ENCODE data around the gene CLSTN2.

CLSTN2 gene

GRCh38 chr3:140530603-140531002 lies 595.6 kb downstream of the CLSTN2 start:
- DNase-seq = no peak

GRCh38 chr3:140532793-140533330 lies 597.9 kb downstream of the CLSTN2 start:
- DNase-seq = no peak

- no peak for DNase-seq
Measured at GRCh38 chr3:140536926-140537726, 602.1 kb downstream of the CLSTN2 start.

DNA sequence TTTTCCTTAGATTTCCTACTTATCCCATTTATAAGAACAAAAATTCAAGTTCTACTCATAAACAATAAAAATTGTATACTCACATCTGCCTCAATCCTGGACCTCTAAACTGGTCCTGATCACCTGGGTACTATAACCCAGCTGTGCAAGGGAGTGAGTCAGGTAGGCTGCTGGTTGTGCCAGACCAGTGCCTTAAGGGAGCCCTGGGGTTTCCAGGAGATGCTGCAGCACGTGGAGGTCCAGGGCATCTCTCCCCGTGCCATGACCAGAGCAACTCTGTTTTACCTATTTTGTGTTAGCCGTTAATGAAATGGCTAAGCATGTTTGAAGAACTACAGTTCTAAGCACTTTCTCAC lies 602.7 kb downstream of the CLSTN2 start:
- no peak for DNase-seq

DNA sequence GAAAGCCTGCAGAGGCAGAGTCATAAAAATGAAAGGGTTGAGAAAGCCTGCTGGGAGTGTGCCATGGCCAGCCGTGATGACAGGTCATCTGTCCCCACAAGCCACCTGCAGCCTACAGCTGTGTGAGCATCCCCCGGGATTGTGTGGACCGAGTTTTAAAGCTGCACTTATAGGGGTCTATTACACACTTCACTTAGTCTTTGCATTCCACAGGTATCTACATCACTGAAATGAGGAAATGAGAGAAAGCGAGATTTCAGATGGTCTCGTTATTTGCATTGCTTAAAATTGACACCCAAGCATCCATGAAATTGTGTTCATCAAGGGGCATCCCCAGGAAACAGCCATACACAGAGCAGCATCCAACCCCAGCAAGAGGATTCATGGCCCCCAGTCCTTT lies 605.3 kb downstream of the CLSTN2 start:
- no peak for DNase-seq

DNA sequence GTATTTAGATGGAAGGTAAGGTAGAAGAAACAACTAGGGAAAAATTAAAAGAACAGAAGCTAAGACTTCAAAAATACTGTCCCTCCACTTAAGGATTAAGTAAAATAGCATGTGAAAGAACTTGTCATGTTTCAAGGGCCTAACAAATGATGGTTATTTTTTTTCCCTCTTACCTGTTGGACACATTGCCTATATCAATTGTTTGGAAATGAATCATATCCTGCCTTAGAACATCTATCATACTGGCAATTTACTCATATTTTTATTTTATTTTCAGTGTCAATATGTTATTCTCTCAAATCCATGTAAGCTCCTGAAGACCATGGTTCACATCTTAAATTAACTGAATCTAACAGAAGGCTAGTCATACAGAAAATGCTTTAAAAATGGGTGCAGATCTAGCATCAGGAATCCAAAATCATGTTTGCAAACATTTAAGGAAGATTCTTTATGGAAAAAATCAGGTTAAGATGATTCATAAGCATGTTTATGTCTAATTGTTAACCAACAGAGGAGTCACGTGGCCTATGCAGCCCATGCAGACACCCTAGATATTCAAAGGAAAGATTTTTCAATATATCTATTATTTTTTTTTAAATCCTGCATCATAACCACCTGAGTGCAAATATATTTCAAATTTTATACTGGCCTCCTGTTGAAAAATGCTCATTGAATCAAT lies 607.1 kb downstream of the CLSTN2 start:
- no peak for DNase-seq

DNA sequence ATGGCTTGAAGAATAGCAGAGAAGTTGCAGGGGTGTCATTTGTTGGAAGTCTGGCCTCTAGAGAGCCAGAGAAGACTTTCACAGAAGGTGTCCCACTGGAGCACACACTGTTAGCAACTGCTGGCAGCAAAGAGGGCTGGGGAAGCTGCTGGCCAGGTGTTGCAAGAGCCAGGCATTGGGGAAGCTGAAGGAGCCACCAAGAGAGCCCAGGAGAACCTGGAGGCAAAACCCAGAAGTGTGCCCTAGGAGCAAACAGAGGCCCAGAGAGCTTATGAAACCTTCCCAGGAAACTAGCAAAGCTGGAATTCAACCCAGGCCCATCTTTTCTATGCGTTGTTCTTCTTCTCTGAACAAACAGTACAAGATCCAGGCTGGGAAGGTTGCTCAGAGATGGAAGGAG lies 610.2 kb downstream of the CLSTN2 start:
- DNase-seq = no peak

GRCh38 chr3:140545756-140546155 lies 610.8 kb downstream of the CLSTN2 start:
- no peak for DNase-seq

DNA sequence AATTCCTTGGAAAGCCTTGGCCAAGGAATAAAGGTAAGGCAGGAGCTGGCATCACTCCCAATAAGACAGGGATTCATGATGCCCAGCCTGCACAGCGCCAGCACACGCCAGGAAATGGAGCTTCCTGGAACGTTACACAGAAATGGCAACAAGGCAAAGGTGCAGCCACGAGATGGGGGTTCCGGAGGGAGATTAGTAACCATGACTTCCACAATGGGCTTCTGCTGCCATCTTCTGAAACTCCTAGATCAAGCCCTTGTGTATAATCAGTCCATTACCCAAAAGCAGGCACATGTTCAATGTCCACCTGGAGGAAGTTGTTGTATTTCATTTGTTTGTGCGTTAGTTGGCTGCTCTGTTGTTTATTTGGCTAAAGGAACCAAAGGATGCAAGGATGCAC lies 611.7 kb downstream of the CLSTN2 start:
- DNase-seq = no peak

DNA sequence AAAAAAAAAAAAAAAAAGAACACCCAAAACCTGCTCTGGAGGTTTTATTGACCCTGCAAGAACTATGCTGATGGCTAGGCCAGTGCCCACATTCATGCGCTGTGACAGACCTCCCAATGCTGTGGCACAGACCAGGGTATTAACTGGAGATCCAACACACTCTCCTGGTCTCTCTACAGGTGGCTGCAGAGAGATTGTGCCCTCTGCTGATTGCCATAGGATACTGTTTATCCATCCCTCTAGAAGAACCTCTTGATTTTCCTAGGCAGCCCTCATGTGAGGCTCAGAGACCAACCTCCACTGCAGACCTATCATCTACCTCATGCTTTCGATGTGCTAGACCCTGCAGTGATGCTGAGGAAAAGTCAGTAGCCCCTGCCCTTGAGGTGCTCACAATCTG lies 617.4 kb downstream of the CLSTN2 start:
- DNase-seq = no peak

- no peak for DNase-seq
Measured at GRCh38 chr3:140552898-140553297, 617.9 kb downstream of the CLSTN2 start.

GRCh38 chr3:140553591-140553990 lies 618.6 kb downstream of the CLSTN2 start:
- DNase-seq = no peak

DNA sequence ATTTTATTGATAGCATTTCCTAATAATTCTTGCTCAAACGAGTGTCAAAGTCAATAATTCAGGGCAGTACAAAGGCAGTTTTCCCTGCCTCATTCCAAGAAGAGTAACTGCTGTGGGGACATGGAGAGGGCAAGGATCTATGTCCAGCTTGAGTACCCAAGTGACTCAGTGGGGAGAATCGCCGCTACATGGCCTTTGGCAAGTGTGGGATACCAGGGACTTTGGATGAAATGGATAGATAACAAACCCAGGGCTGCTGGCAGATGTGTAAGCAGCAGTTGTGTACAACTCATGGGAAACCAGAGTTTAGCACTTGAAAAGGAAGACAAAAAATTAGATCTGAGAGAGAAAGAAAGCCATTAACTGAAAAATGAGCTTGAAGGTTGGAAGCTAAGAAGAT lies 620.7 kb downstream of the CLSTN2 start:
- no peak for DNase-seq

DNA sequence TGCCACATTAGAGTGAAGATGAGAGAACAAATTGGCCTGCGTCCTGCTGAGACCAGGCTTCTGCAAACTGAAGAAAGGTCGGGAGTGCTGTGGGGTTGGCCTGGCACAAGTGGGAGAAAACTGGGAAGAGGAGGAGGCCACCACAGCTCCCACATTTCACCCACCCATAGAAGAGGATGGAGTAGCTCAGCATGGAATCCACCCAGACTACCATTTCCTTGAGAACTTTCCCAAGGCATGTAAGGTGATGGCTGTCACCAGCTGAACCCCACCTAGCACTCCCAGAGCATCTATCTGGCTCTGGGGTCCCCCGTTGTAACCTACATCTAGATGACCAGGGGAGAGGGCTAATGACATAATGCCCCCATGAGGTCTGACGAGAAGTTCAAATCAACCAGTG lies 622.5 kb downstream of the CLSTN2 start:
- DNase-seq = no peak

GRCh38 chr3:140559546-140559945 lies 624.6 kb downstream of the CLSTN2 start:
- DNase-seq = no peak

DNA sequence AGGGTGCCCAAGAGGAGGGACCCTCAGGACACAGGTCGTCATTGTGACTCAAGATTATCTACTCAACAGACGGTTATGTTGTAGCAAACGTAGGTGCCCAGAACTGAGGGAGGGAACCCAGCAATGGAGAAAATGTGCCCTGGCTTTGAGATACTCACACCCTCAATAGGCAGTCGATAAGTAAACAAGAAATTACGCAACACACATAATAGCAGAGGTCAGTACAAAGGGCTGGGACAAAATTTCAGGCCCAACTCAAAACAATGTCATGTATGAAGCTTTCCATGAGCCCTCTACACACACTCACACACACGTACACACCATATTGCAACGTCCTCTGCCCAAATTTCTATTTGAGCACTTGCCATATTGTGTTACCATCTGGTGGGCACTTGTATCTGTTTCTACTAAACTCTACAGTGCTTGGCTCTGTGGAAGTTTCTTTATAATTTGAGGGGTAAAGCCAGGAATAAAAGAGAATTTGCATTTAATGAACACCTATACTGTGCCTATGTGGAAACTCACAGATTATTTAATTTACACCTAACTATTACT lies 628.3 kb downstream of the CLSTN2 start:
- no peak for DNase-seq

DNA sequence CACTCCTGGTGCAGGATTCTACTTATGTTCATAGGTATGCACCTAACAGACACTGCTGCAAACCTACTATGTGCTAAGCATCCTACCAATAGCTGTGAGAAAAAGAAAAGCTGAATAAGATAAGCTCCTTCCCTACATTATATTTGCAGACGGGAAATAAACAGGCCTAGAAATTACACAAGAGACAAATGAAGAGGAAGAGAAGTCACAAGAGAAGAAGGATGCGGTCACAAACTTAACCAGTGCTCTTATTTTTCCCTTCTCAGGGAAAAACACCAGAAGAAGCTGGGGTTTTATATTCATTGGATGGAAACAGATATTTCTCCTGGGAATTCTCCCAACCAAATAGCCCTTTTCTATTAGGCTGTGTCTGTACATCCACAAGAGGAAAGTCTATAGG lies 633.1 kb downstream of the CLSTN2 start:
- no peak for DNase-seq

GRCh38 chr3:140568842-140569520 lies 634.0 kb downstream of the CLSTN2 start:
- no peak for DNase-seq

DNA sequence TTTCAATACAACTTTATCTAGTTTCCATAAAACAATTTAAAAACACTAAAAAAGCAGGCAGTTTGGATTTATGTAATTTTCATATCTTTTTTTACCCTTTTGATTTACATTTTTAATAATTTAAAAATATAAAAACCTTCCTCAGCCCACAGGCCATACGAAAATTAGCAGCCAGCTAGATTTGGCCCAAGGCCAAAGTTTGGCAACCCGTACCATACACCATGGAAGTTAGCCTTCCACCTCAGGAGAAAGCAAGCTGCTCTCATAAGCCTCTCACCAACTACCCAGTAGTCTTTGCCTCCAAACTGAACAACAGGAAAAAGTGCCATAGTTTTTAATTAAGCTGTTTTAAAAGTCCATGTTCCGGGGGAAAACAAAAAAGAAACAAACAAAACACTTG lies 635.6 kb downstream of the CLSTN2 start:
- DNase-seq = no peak

DNA sequence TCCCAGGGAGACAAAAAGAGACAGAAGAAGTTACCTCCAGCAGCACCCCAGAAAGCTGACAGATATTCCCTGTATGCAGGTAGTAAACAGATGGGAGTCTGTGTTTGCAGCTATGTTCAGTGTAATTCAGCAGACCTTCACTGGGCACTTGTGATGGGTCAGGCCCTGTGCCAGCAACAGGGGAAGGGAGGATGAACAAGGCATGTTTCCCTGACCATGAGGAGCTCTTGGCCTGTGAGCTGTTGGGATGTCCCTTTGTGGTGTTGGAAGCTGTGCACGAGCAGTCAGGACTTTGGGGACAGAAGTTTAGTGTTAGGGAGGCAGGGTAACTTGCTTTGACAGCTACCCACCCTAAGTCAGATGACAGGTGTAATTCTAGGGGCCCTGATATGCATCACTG lies 636.9 kb downstream of the CLSTN2 start:
- DNase-seq = no peak

DNA sequence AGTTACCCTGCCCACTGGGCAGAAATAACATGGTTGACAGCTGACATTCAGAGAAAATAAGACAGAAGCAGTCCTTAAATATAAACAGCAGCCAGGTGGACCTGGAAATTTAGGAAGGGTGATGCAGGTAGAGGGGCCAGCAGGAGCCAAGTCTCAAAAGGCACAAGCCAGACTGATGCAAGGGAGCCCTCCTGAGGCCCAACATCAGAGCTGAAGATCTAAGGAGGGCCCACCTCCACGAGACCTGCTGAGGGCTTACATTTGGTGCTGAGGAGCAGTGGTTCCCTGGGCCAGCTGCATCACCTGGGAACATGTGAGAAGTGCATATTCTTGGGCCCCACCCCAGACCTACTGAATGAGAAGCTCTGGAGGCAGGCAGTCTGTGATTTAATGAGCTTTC lies 637.3 kb downstream of the CLSTN2 start:
- no peak for DNase-seq

- no peak for DNase-seq
Measured at GRCh38 chr3:140573011-140573410, 638.0 kb downstream of the CLSTN2 start.

GRCh38 chr3:140574375-140574774 lies 639.4 kb downstream of the CLSTN2 start:
- no peak for DNase-seq

DNA sequence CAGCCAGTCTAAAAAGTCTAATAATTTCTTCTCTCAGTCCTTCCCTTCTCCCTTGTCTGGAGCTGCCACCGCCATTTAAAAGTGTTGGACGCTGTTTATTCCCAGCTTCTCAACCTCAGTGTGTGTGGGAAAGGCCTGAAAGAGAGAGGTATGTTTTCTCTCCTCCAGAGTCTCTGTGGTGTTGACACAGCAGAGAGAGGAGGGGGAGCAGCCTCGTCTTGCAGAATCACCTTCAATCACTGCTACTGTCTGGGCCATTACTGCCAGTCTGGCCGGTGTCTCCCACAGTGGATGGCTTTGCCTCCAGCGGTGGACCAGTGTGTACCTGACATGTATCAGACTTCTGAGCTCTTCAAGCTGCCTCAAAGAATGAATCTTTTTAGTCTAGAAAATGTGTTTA lies 641.5 kb downstream of the CLSTN2 start:
- DNase-seq = no peak

All from SW 1271 (cell line).